GM12892 (cell line): Measurements from ENCODE around the gene EIF3J.
"Not testable (repeated sequence)": the region's sequence is repeated elsewhere in the genome, so short reads cannot be mapped to it uniquely, and the experiment has no call there.

Source experiments
- DNase-seq: peaks from one replicate; pipeline ENCODE4 v3.0.0; 2011; ENCODE audit not compliant: insufficient read length
- FAIRE-seq: peaks from 2 replicates; lab custom pipeline; 2011; peaks lifted over from hg19 to GRCh38; lab: Jason Lieb, UNC
- POLR2A ChIP-seq: IDR thresholded peaks from 2 replicates; pipeline ENCODE4 v1.6.1; 2011; ENCODE audit warnings: low read depth, low read length, control low read depth
- POLR2AphosphoS5 ChIP-seq: IDR thresholded peaks from 2 replicates; pipeline ENCODE4 v1.6.1; 2011; ENCODE audit warnings: low read depth, low read length, control low read depth
- TAF1 ChIP-seq: IDR thresholded peaks from 2 replicates; pipeline ENCODE4 v1.6.1; 2011; ENCODE audit warnings: low read depth, mild to moderate bottlenecking, control low read depth, low read length, borderline replicate concordance

Gene EIF3J

GRCh38 chr15:44529864-44530604 is 6.9 kb upstream of the EIF3J start:
- FAIRE-seq (no peak), DNase-seq (no peak)
- TF ChIP-seq TAF1 (no peak), POLR2AphosphoS5 (no peak; the same call in none of the 2 replicates), POLR2A (no peak; the same call in 1 of the 2 replicates)

GRCh38 chr15:44530653-44531052 is 6.3 kb upstream of the EIF3J start:
- DNase-seq (no peak), FAIRE-seq (no peak)
- TF ChIP-seq TAF1, result no peak
- no peak for TF ChIP-seq POLR2A
- TF ChIP-seq POLR2AphosphoS5, result no peak

GRCh38 chr15:44532275-44532674 is 4.7 kb upstream of the EIF3J start:
- not testable (repeated sequence) for DNase-seq, FAIRE-seq

- DNase-seq (no peak), FAIRE-seq (peak; percentile 9)
- TF ChIP-seq TAF1 (no peak), POLR2AphosphoS5 (no peak), POLR2A (no peak)
Measured at GRCh38 chr15:44532689-44533088, 4.3 kb upstream of the EIF3J start.

- TF ChIP-seq TAF1, result no peak
- TF ChIP-seq POLR2AphosphoS5, result no peak
- TF ChIP-seq POLR2A, result no peak
- no peak for FAIRE-seq
- DNase-seq, result no peak
Measured at GRCh38 chr15:44535092-44535491, 1.9 kb upstream of the EIF3J start.

GRCh38 chr15:44535523-44536301 is 1.2 kb upstream of the EIF3J start:
- DNase-seq (peak; percentile 19), FAIRE-seq (no peak)
- no peak for TF ChIP-seq POLR2A
- no peak for TF ChIP-seq TAF1
- no peak for TF ChIP-seq POLR2AphosphoS5

- FAIRE-seq (no peak), DNase-seq (no peak)
- TF ChIP-seq TAF1 (no peak; the same call in 1 of the 2 replicates), POLR2A (peak; percentile 70; the same call in 1 of the 2 replicates), POLR2AphosphoS5 (peak; percentile 14)
Measured at GRCh38 chr15:44536302-44536961, 515 bp upstream of the EIF3J start.

GRCh38 chr15:44537735-44538240 is 841 bp downstream of the EIF3J start:
- no peak for TF ChIP-seq TAF1
- FAIRE-seq (no peak), DNase-seq (no peak)

GRCh38 chr15:44541282-44541958 is 4.5 kb downstream of the EIF3J start:
- TF ChIP-seq POLR2AphosphoS5, result no peak
- TF ChIP-seq POLR2A, result no peak
- no peak for TF ChIP-seq TAF1
- no peak for DNase-seq
- no peak for FAIRE-seq

- FAIRE-seq (no peak), DNase-seq (no peak)
- TF ChIP-seq POLR2AphosphoS5 (no peak), POLR2A (no peak), TAF1 (no peak)
Measured at GRCh38 chr15:44542596-44542995, 5.6 kb downstream of the EIF3J start.

- not testable (repeated sequence) for FAIRE-seq
Measured at GRCh38 chr15:44544745-44545144, 7.8 kb downstream of the EIF3J start.

More at GRCh38 chr15:44544745-44545144, 7.8 kb downstream of the EIF3J start:
- DNase-seq, result not testable (repeated sequence)
